ENCODE results near the gene HNRNPH1. TPM values are rescaled to one million over a fixed set of nuclear protein-coding genes. Genes with fewer than 3 reads are reported as not detected.

The HNRNPH1 gene
- total and polyA plus RNA-seq, 2 of the 13 experiments (the other 11 are each of a cell fraction or from before 2014, with no cell fraction given) = 382 to 1,064 TPM

DNA sequence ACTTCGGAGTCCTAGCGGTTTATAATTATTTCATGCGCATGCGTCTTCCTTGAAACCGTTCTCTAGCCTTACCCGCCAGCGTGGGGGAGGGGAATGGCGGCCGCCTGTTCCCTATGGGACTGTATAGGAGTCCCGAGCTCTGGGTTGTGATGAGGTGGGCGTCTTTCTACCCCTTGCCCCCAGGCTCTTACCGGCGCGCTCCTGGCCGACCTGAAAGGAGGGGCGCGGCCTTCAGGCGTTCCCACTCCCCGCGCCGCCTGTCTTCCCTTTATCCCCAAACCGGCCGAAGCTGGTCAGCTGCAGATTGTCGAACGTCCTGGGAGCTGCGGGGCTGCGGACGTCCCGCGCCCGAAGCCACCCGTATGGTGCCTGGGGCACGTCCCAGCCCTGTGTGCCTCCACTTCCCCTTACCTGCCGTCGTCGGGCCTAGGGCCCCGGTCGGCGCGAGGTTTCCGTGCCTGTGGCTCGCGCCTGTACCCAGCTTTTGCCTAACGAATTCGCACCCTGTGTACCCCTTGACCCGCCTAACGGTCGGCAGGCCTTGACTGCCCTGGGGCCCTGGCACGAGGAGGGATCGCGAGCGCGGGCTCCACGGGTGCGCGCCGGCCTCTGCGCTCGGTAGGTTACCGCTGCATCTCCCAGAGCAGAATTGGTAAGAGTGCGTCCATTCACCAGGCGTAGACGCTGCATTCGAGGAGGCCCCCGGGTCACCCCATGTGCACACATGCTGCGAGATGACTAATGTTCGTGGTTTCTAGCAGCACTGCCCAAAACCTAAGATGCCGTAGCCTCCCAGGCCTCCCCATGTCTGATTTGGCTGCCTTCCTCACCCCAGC, 653 bp upstream of the HNRNPH1 start (continued):
- TF ChIP-seq FOXO4 (CRISPR knock-in tag; conservative IDR thresholded peaks at IDR 0.05) (peak; percentile 94; the same call in 1 of the 2 replicates), HMG20A (CRISPR knock-in tag; IDR thresholded peaks at IDR 0.05; ENCODE audit: borderline replicate concordance) (no peak), ZC3H4 (CRISPR knock-in tag; IDR thresholded peaks at IDR 0.05; ENCODE audit: borderline replicate concordance) (peak; percentile 55), ZNF160 (CRISPR knock-in tag; IDR thresholded peaks at IDR 0.05) (peak; percentile 79; the same call in 1 of the 2 replicates), ZBTB21 (CRISPR knock-in tag; IDR thresholded peaks at IDR 0.05) (no peak)

GRCh38 chr5:179621551-179622214, 1.8 kb downstream of the HNRNPH1 start:
- in situ Hi-C loops (cut with HindIII; ENCODE audit: extremely low pct_ligation_motif_present, low pct_unique_long_range_greater_than_20kb) (no loop called here), intact Hi-C loops (cut with micrococcal nuclease; ENCODE audit: unreplicated experiment) (loop anchor here (5.0 kb wide), 1 partner anchor 76 kb away; the partner anchor contains the start of gene CANX)
- ATAC-seq (no peak), FAIRE-seq (no peak), DNase-seq (ENCODE audit: low spot score) (no peak)
- H3K27ac ChIP-seq (ENCODE audit: extremely low read length, insufficient read depth, low read length) = peak overlapping the region; percentile 30
- H3K4me3 ChIP-seq (replicated peaks in 1 of 3; ENCODE audit: insufficient read depth in 1 of 3, low read depth in 2 of 3, low read length in 3 of 3) = peak overlapping the region; percentile 84 to 99 (median 96)
- H3K79me2 ChIP-seq (ENCODE audit: insufficient read depth, low read length) = peaks cover 69% of the 10 kb centered on the region
- H4K20me1 ChIP-seq (ENCODE audit: insufficient read depth, low read length) = peaks cover 65% of the 10 kb centered on the region
- H3K27me3 ChIP-seq (ENCODE audit: control insufficient read depth in 1 of 2, insufficient read depth in 2 of 2, low read length in 2 of 2) = no peaks in the 10 kb centered on the region; a peak in 1 of 5 replicates
- WGBS (ENCODE audit: low lambda C conversion rate) = 2% methylated on average over 11 of the region's 11 CpGs
- ChIA-PET POLR2A (interaction anchor here (1.3 to 3.7 kb wide), 3 partner anchors 8 to 204 kb away, joined by 3 to 102 read pairs (median 19); no protein-coding TSS in a partner anchor), CTCF (ENCODE audit: low intra/inter-chr PET ratio, low total read pairs) (interaction anchor here (1.0 kb wide), 1 partner anchor 47 kb away, joined by 3 read pairs; no protein-coding TSS in a partner anchor)
- H3K9ac ChIP-seq (ENCODE audit: insufficient read depth, low read depth, low read length) = peak overlapping the region; percentile 70
- peak overlapping the region; percentile 99 for H3K4me2 ChIP-seq (ENCODE audit: low read depth, low read length)
- BruUV-seq (replicated peaks) = TSS peak; percentile 45
- H3K9me3 ChIP-seq (ENCODE audit: low read length) = no peaks in the 10 kb centered on the region
- H2AFZ ChIP-seq (ENCODE audit: low read length) = no peak overlapping the region
- H3K4me1 ChIP-seq (ENCODE audit: insufficient read depth, low read length) = peaks cover 66% of the 10 kb centered on the region
- peaks cover 15 to 44% of the 10 kb centered on the region in 2 experiments for H3K36me3 ChIP-seq (replicated peaks in 1 of 2; ENCODE audit: control insufficient read depth in 1 of 2, insufficient read depth in 2 of 2, low read length in 2 of 2)
- TF ChIP-seq PRPF4 (IDR thresholded peaks at IDR 0.05; ENCODE audit: low read depth, low read length, poor library complexity, severe bottlenecking) (no peak), ETV5 (CRISPR knock-in tag; IDR thresholded peaks at IDR 0.05; ENCODE audit: borderline replicate concordance) (no peak), ZNF883 (CRISPR knock-in tag; IDR thresholded peaks at IDR 0.05; ENCODE audit: not compliant biosample characterization) (no peak), RBFOX2 (IDR thresholded peaks at IDR 0.05; ENCODE audit: low read depth, low read length) (0 out of 2 replicates have a peak, but pooled peaks have one; percentile 5), MLLT10 (CRISPR knock-in tag; IDR thresholded peaks at IDR 0.05) (peak; percentile 42; the same call in 1 of the 2 replicates), XRCC5 (optimal IDR thresholded peaks at IDR 0.05; ENCODE audit: low read length) (no peak), MTA1 (CRISPR knock-in tag; IDR thresholded peaks at IDR 0.05; ENCODE audit: borderline replicate concordance) (no peak), MXD1 (CRISPR knock-in tag; IDR thresholded peaks at IDR 0.05) (no peak), POLR2A (IDR thresholded peaks at IDR 0.05; ENCODE audit: insufficient read depth in 1 of 2, low read depth in 2 of 2, low read length in 2 of 2) (0 out of 4 replicates have a peak, but pooled peaks have one; percentile 24 to 30), NFRKB (IDR thresholded peaks at IDR 0.05) (no peak), POLR2AphosphoS2 (IDR thresholded peaks at IDR 0.05; ENCODE audit: low read depth, low read length) (peak; percentile 64; the same call in 1 of the 2 replicates)
- TF ChIP-seq, protein P1, sequence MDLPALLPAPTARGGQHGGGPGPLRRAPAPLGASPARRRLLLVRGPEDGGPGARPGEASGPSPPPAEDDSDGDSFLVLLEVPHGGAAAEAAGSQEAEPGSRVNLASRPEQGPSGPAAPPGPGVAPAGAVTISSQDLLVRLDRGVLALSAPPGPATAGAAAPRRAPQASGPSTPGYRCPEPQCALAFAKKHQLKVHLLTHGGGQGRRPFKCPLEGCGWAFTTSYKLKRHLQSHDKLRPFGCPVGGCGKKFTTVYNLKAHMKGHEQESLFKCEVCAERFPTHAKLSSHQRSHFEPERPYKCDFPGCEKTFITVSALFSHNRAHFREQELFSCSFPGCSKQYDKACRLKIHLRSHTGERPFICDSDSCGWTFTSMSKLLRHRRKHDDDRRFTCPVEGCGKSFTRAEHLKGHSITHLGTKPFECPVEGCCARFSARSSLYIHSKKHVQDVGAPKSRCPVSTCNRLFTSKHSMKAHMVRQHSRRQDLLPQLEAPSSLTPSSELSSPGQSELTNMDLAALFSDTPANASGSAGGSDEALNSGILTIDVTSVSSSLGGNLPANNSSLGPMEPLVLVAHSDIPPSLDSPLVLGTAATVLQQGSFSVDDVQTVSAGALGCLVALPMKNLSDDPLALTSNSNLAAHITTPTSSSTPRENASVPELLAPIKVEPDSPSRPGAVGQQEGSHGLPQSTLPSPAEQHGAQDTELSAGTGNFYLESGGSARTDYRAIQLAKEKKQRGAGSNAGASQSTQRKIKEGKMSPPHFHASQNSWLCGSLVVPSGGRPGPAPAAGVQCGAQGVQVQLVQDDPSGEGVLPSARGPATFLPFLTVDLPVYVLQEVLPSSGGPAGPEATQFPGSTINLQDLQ (CRISPR knock-in tag; IDR thresholded peaks at IDR 0.05) = no peak

Data from HepG2 (cell line).